Hippocampal formation (tissue), 2 donors: ENCODE measurements around the gene CPEB3.
"Not testable (repeated sequence)": the region's sequence is repeated elsewhere in the genome, so short reads cannot be mapped to it uniquely, and the experiment has no call there.

Experiments
- DNase-seq, 2 donors: peaks; one replicate each; lab custom pipeline; 2025; lab: John Stamatoyannopoulos, UW

CPEB3 gene

GRCh38 chr10:92290837-92291615 lies at the start of gene CPEB3, which contains the start of gene MARCHF5:
Gene CPEB3, minus strand, starts transcription at chr10:92291078. Its CDS starts 50,728 bp downstream, at chr10:92240350.
Gene MARCHF5, plus strand, starts transcription at chr10:92291167. Its CDS starts 328 bp downstream, at chr10:92291495.
- DNase-seq, result peak; percentile 95

- not testable (repeated sequence) for DNase-seq
Measured at GRCh38 chr10:92329927-92330326, 39.0 kb upstream of the CPEB3 start.

- DNase-seq, result no peak
Measured at GRCh38 chr10:92328993-92329392, 38.1 kb upstream of the CPEB3 start.

- no peak for DNase-seq
Measured at GRCh38 chr10:92327445-92328433, 36.9 kb upstream of the CPEB3 start.

GRCh38 chr10:92323079-92323478 lies 32.2 kb upstream of the CPEB3 start:
- no peak for DNase-seq

GRCh38 chr10:92316610-92317009 lies 25.7 kb upstream of the CPEB3 start:
- no peak for DNase-seq

GRCh38 chr10:92313750-92314149 lies 22.9 kb upstream of the CPEB3 start:
- no peak for DNase-seq

- no peak for DNase-seq
Measured at GRCh38 chr10:92309272-92309671, 18.4 kb upstream of the CPEB3 start.

- no peak for DNase-seq
Measured at GRCh38 chr10:92305133-92306072, 14.5 kb upstream of the CPEB3 start.

- no peak for DNase-seq
Measured at GRCh38 chr10:92304061-92304460, 13.2 kb upstream of the CPEB3 start.

- no peak for DNase-seq
Measured at GRCh38 chr10:92303096-92303495, 12.2 kb upstream of the CPEB3 start.

GRCh38 chr10:92298487-92298886 lies 7.6 kb upstream of the CPEB3 start:
- no peak for DNase-seq

GRCh38 chr10:92291921-92292845 lies 1.3 kb upstream of the CPEB3 start:
- peak; percentile 24 to 48 for DNase-seq

- DNase-seq, result no peak
Measured at GRCh38 chr10:92291616-92291865, 663 bp upstream of the CPEB3 start.

- peak; percentile 22 to 40 for DNase-seq
Measured at GRCh38 chr10:92290076-92290836, 622 bp downstream of the CPEB3 start.

- DNase-seq, result peak in 1 of 2 donors; percentile 13
Measured at GRCh38 chr10:92284112-92284704, 6.7 kb downstream of the CPEB3 start.

- peak in 1 of 2 donors; percentile 2 for DNase-seq
Measured at GRCh38 chr10:92278996-92279696, 11.7 kb downstream of the CPEB3 start.

- DNase-seq, result no peak
Measured at GRCh38 chr10:92274071-92274470, 16.8 kb downstream of the CPEB3 start.

GRCh38 chr10:92268748-92269147 lies 22.1 kb downstream of the CPEB3 start:
- no peak for DNase-seq
